Measurements from ENCODE around the gene CCL21. TPM values are rescaled to one million over a fixed set of nuclear protein-coding genes. Genes with fewer than 3 reads are reported as not detected.
"Not testable (repeated sequence)": the region's sequence is repeated elsewhere in the genome, so short reads cannot be mapped to it uniquely, and the experiment has no call there.

CCL21 gene
- total RNA-seq, 4 donors from 2014 or later, result 54.7 to 85.2 (median 70.3) TPM

DNA sequence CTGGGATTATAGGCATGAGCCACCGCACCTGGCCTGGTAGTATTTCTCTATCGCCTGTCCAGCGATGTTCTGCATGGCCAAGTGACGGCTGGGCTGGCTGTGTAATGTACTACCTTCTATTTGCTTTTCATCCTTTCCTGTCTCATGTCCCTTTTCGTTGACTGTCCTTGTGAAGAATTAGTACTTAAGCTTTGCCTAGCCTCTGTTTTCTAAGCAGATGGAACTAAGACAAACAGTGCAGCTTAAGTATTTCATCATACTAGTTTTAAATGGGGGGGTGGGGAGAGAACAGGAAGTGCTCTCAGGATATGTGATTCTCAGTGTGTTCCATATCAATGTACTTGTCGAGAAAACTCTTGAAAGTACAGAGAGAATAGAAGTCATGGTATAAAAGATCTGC lies 31.7 kb upstream of the CCL21 start:
- no peaks in the 10 kb centered on the region for H3K4me1 ChIP-seq
- no peaks in the 10 kb centered on the region for H3K27me3 ChIP-seq
- no peaks in the 10 kb centered on the region for H3K36me3 ChIP-seq
- TF ChIP-seq POLR2A (IDR thresholded peaks at IDR 0.05), result no peak
- TF ChIP-seq, protein P1, sequence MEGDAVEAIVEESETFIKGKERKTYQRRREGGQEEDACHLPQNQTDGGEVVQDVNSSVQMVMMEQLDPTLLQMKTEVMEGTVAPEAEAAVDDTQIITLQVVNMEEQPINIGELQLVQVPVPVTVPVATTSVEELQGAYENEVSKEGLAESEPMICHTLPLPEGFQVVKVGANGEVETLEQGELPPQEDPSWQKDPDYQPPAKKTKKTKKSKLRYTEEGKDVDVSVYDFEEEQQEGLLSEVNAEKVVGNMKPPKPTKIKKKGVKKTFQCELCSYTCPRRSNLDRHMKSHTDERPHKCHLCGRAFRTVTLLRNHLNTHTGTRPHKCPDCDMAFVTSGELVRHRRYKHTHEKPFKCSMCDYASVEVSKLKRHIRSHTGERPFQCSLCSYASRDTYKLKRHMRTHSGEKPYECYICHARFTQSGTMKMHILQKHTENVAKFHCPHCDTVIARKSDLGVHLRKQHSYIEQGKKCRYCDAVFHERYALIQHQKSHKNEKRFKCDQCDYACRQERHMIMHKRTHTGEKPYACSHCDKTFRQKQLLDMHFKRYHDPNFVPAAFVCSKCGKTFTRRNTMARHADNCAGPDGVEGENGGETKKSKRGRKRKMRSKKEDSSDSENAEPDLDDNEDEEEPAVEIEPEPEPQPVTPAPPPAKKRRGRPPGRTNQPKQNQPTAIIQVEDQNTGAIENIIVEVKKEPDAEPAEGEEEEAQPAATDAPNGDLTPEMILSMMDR (IDR thresholded peaks at IDR 0.05), result no peak
- H3K27ac ChIP-seq, result no peak overlapping the region
- no peaks in the 10 kb centered on the region for H3K9me3 ChIP-seq
- no peak overlapping the region for H3K4me3 ChIP-seq
- no peak for DNase-seq

DNA sequence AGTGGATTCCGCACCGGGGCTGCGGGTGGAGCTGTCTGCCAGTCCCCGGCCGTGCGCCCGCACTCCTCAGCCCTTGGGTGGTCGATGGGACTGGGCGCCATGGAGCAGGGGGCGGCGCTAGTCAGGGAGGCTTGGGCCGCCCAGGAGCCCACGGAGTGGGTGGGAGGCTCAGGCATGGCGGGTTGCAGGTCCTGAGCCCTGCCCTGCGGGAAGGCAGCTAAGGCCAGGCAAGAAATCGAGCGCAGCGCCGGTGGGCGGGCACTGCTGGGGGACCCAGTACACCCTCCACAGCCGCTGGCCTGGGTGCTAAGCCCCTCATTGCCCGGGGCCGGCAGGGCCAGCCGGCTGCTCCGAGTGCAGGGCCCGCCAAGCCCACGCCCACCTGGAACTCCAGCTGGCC lies 30.2 kb upstream of the CCL21 start:
- H3K4me1 ChIP-seq, H3K36me3 ChIP-seq, H3K4me3 ChIP-seq, DNase-seq, H3K9me3 ChIP-seq, H3K27me3 ChIP-seq, H3K27ac ChIP-seq: not testable (repeated sequence)

DNA sequence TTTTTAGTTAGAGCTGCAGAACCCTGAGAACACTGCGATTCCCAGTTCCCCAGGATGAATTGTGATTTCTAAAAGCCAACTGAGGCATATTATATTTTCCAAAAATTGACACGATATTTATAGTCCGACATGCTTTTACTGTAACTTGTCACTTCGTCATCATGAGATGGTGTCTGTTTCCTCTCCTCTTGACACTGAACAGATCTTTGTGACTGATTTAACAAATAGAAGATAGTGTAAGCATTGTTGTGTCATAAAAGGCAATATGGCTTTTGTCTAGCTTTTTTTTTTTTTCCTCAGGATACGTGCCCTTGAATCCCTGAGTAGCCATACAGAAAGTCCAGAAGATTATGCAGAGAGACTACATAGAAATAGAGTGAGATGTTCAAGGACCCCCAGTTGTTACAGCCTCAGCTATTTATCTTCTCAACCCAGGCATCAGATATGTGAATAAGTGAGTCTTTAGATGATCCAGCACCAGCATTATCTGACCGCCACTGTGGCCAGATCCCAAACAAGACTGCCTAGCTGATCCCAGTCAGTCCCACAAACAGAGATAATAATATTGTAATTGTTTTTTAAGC lies 27.8 kb upstream of the CCL21 start:
- Histone ChIP-seq H3K4me1 (no peaks in the 10 kb centered on the region), H3K27ac (no peak overlapping the region), H3K27me3 (no peaks in the 10 kb centered on the region), H3K4me3 (no peak overlapping the region), H3K9me3 (no peaks in the 10 kb centered on the region), H3K36me3 (no peaks in the 10 kb centered on the region)
- DNase-seq, result no peak
- TF ChIP-seq POLR2A (IDR thresholded peaks at IDR 0.05), result no peak
- TF ChIP-seq, protein P1 (IDR thresholded peaks at IDR 0.05), result no peak

DNA sequence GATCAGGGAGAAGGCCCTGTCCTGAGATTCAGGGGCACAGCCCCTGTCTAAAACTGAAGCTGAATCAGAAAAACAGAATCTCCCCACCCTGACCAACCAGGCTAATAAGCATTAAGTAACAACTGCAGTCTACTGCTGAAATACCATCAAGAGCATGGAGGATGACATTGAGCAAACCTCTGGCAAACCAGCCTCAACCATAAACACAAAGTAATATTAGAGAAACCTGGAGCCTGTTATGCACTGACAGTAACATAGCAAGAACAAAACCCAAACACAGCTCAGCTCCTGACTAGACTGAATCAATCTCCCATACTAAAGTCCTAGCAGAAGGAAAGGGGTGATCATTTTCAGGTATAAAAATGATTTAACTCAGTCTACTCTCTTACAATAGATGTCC lies 24.8 kb upstream of the CCL21 start:
- no peak for TF ChIP-seq POLR2A (IDR thresholded peaks at IDR 0.05)
- TF ChIP-seq, protein P1 (IDR thresholded peaks at IDR 0.05), result no peak
- Histone ChIP-seq H3K27ac (no peak overlapping the region), H3K36me3 (no peaks in the 10 kb centered on the region), H3K4me3 (no peak overlapping the region), H3K4me1 (no peaks in the 10 kb centered on the region), H3K27me3 (no peaks in the 10 kb centered on the region), H3K9me3 (no peaks in the 10 kb centered on the region)
- no peak for DNase-seq

DNA sequence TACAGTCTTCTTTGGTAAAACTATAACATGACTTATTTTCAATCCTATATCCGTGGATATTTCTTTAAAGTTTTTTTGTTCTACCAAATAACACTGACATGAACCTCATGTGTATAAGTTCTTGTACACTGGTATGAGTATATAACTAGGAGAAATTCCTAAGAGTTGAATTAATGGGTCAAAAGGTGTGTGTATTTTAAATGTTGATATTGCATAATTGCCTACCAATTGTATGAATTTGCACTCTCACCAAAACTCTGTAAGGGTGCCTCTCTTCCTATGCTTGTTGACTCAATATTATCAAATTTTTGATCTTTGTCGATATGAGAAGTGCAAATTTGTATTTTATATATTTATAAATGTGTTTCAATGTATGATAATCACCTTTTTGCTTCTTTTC lies 22.9 kb upstream of the CCL21 start:
- no peaks in the 10 kb centered on the region for H3K9me3 ChIP-seq
- TF ChIP-seq, protein P1 (IDR thresholded peaks at IDR 0.05), result no peak
- no peak for TF ChIP-seq POLR2A (IDR thresholded peaks at IDR 0.05)
- H3K4me3 ChIP-seq, result no peak overlapping the region
- H3K36me3 ChIP-seq, result no peaks in the 10 kb centered on the region
- H3K4me1 ChIP-seq, result no peaks in the 10 kb centered on the region
- no peak overlapping the region for H3K27ac ChIP-seq
- H3K27me3 ChIP-seq, result no peaks in the 10 kb centered on the region
- no peak for DNase-seq

DNA sequence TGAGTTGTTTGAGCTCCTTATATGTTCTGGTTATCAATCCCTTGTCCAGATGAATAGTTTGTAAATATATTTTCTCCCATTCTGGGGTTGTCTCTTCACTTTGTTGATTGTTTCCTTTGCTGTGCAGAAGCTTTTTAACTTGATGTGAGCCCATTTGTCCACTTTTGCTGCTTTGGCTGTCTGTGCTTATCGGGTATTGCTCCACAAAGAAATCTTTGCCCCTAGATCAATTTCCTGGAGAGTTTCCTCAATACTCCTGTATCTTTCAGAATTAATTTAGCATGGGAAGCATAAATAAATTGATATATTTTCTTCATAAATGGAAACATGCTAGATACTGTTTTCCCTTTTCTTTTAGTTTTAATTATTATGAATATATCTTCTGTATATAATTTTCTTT lies 22.5 kb upstream of the CCL21 start:
- Histone ChIP-seq H3K4me1 (no peaks in the 10 kb centered on the region), H3K4me3 (no peak overlapping the region), H3K27ac (no peak overlapping the region), H3K9me3 (no peaks in the 10 kb centered on the region), H3K36me3 (no peaks in the 10 kb centered on the region), H3K27me3 (no peaks in the 10 kb centered on the region)
- DNase-seq, result no peak
- TF ChIP-seq, protein P1 (IDR thresholded peaks at IDR 0.05), result no peak
- no peak for TF ChIP-seq POLR2A (IDR thresholded peaks at IDR 0.05)
